ENCODE measurements around the gene SERPINB10. TPM values are rescaled to one million over a fixed set of nuclear protein-coding genes. Genes with fewer than 3 reads are reported as not detected.

Gene SERPINB10
- total RNA-seq, 4 donors from 2014 or later: 0.26 to 8.4 (median 1.4) TPM; not detected in 1

DNA sequence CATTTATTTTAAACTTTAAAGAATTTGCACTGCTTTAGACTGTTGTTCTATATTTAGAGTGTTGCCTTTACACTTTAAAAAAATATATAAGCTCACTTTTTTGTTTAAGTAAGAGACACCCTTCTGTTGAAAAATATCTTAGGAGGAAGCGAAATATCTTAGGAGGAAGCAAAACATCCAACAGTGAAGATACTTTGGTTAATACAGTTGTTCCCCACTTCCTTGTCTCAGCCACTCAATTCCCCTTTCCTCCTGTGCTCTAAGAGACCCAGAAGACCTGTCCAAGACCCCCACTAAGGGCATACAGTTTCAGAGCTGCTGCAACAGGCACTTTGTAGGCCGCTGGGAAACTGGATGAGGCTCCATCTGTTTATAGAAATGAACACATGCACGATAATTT lies 67.9 kb downstream of the SERPINB10 start:
- Histone ChIP-seq H3K36me3 (peaks cover 0 to 8% (median 0%) of the 10 kb centered on the region in 3 donors), H3K27ac (no peak overlapping the region), H3K4me1 (peaks cover 5 to 25% (median 12%) of the 10 kb centered on the region in 3 donors), H3K9me3 (no peaks in the 10 kb centered on the region), H3K4me3 (no peak overlapping the region), H3K27me3 (no peaks in the 10 kb centered on the region)
- DNase-seq: no peak
- WGBS, 2 donors: 73 to 75% methylated on average over 3 of the region's 3 CpGs
- TF ChIP-seq POLR2A (IDR thresholded peaks at IDR 0.05): no peak
- TF ChIP-seq, protein P1, sequence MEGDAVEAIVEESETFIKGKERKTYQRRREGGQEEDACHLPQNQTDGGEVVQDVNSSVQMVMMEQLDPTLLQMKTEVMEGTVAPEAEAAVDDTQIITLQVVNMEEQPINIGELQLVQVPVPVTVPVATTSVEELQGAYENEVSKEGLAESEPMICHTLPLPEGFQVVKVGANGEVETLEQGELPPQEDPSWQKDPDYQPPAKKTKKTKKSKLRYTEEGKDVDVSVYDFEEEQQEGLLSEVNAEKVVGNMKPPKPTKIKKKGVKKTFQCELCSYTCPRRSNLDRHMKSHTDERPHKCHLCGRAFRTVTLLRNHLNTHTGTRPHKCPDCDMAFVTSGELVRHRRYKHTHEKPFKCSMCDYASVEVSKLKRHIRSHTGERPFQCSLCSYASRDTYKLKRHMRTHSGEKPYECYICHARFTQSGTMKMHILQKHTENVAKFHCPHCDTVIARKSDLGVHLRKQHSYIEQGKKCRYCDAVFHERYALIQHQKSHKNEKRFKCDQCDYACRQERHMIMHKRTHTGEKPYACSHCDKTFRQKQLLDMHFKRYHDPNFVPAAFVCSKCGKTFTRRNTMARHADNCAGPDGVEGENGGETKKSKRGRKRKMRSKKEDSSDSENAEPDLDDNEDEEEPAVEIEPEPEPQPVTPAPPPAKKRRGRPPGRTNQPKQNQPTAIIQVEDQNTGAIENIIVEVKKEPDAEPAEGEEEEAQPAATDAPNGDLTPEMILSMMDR (IDR thresholded peaks at IDR 0.05): no peak
- intact Hi-C loops (cut with DNase I): no loop called here

DNA sequence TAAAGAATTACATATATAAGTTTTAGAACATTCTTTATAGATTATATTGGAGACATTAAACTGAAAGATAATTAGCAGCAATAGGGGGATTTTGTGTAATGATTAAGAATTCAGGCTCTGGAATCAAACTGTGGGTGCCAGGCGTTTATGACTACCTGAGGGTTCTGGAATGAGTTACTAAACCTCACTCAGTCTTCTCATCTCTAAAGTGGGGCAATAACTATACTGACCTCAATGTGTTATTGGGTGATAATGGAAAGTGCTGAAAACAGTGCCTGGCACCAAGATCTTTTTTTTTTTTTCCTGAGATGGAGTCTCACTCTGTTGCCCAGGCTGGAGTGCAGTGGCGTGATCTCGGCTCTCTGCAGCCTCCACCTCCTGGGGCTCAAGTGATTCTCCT lies 69.3 kb downstream of the SERPINB10 start:
- 84 to 85% methylated on average over 2 to 3 of the region's 3 CpGs for WGBS, 2 donors
- intact Hi-C loops (cut with DNase I): no loop called here
- Histone ChIP-seq H3K9me3 (no peaks in the 10 kb centered on the region), H3K4me1 (peaks cover 5 to 14% (median 7%) of the 10 kb centered on the region in 3 donors), H3K27ac (no peak overlapping the region), H3K4me3 (no peak overlapping the region), H3K36me3 (peaks cover 2 to 22% (median 5%) of the 10 kb centered on the region in 3 donors), H3K27me3 (no peaks in the 10 kb centered on the region)
- no peak for DNase-seq
- TF ChIP-seq POLR2A (IDR thresholded peaks at IDR 0.05): no peak
- TF ChIP-seq, protein P1 (IDR thresholded peaks at IDR 0.05): no peak

DNA sequence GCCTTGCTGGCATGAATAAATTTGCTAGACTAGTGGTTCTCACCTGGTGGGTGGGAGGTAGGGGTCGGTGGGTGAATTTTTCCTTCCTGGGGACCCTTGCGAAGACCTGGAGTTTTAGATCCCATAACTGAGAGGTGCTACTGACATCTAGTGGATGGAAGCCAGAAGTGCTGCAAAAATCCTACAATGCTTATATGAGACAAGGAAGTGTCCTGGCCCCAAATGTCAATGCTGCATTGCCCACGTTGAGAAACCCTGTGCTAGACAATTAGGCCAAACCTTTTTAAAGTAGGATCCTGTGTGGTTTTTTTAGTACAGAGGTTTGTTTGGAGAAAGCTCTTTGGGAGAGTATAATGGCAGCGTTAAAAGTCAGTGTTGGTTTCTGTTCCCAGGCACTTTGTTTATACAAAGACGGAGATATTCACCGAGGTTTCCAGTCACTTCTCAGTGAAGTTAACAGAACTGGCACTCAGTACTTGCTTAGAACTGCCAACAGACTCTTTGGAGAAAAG lies 71.7 kb downstream of the SERPINB10 start:
- TF ChIP-seq, protein P1 (IDR thresholded peaks at IDR 0.05): peak; percentile 57 to 79 (median 75)
- no peak for TF ChIP-seq POLR2A (IDR thresholded peaks at IDR 0.05)
- WGBS, 2 donors: 8 to 14% methylated on average over 5 of the region's 6 CpGs
- no peak for DNase-seq

DNA sequence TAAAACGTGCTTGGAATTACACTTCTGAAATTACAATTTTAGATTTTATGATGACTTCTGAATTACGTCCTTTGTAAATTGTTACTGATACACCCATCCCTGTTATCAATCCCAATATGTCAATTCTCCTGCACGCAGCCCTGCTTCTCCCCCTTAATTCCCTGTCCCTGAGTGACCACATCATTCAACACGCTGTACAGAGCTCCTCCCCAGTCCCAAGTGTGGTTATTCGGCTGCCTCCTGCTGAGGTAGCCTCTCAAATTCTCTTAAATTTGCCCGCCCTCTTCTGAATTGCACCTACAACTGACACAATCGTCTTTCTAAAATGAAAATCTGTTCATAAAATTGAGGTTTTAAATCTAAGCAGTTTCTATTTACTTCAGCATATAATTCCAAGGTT lies 72.3 kb downstream of the SERPINB10 start:
- intact Hi-C loops (cut with DNase I): no loop called here
- peak overlapping the region in 3 of 4 donors; percentile 9 to 41 (median 29) for H3K4me3 ChIP-seq
- peak overlapping the region in 3 of 4 donors; percentile 57 to 67 (median 60) for H3K27ac ChIP-seq
- 66 to 68% methylated on average over 7 of the region's 7 CpGs for WGBS, 2 donors
- peaks cover 5 to 14% (median 7%) of the 10 kb centered on the region in 3 donors for H3K4me1 ChIP-seq
- H3K9me3 ChIP-seq: no peaks in the 10 kb centered on the region
- H3K27me3 ChIP-seq: no peaks in the 10 kb centered on the region
- no peak for TF ChIP-seq POLR2A (IDR thresholded peaks at IDR 0.05)
- TF ChIP-seq, protein P1 (IDR thresholded peaks at IDR 0.05): no peak
- H3K36me3 ChIP-seq: peaks cover 9 to 52% (median 10%) of the 10 kb centered on the region in 3 donors
- no peak for DNase-seq

More for the DNA sequence above, 71.7 kb downstream of the SERPINB10 start:
- intact Hi-C loops (cut with DNase I): no loop called here
- Histone ChIP-seq H3K9me3 (no peaks in the 10 kb centered on the region), H3K4me1 (peaks cover 5 to 14% (median 7%) of the 10 kb centered on the region in 3 donors), H3K36me3 (peaks cover 9 to 46% (median 10%) of the 10 kb centered on the region in 3 donors), H3K27ac (peak overlapping the region; percentile 18 to 67 (median 58)), H3K27me3 (no peaks in the 10 kb centered on the region), H3K4me3 (peak overlapping the region in 3 of 4 donors; percentile 9 to 41 (median 29))

DNA sequence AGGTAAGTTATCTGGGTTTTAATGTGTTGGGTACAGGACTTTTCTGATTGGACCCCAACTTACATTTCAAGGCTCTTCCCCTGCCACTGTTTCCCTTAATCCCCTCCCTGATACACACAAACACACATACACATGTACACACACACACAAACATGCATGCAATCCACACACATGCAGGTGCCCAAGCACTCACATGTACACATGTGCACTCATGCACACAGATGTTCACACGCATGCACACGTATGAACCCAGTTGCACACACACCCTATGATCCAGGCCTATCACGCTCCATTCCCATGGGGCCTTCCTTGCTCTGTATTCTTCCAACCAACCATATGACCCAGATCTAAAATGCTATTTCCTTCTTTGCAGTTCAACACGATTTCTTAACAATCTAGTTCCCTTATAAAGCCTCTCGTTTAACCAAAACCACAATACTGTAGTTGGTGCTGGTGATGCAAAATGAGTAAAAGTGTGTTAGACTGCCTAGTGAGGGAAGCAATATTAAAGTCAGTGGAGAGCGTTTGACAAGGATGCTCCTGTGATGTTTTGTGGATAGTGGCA lies 73.2 kb downstream of the SERPINB10 start:
- peaks cover 9 to 61% (median 10%) of the 10 kb centered on the region in 3 donors for H3K36me3 ChIP-seq
- WGBS, 2 donors: 70 to 85% methylated on average over 6 of the region's 6 CpGs
- intact Hi-C loops (cut with DNase I): no loop called here
- H3K27me3 ChIP-seq: no peaks in the 10 kb centered on the region
- no peak for TF ChIP-seq POLR2A (IDR thresholded peaks at IDR 0.05)
- TF ChIP-seq, protein P1 (IDR thresholded peaks at IDR 0.05): no peak
- no peak overlapping the region for H3K27ac ChIP-seq
- no peaks in the 10 kb centered on the region for H3K9me3 ChIP-seq
- DNase-seq: no peak
- H3K4me3 ChIP-seq: no peak overlapping the region
- peaks cover 5 to 14% (median 7%) of the 10 kb centered on the region in 3 donors for H3K4me1 ChIP-seq
